HFF-Myc (cell line): ENCODE measurements around the gene ARMC2.

Experiments
- DNase-seq: peaks from one replicate; pipeline ENCODE4 v3.0.0-alpha.2; 2011; ENCODE audit warnings: low read depth; ENCODE audit errors: extremely low read depth
- H3K4me3 ChIP-seq: replicated peaks from 2 replicates; pipeline ENCODE4 v1.5.1; 2011; ENCODE audit warnings: low read depth, mild to moderate bottlenecking, control low read depth, low read length
- CTCF ChIP-seq: IDR thresholded peaks from 2 replicates; pipeline ENCODE4 v1.5.1; 2012; ENCODE audit warnings: mild to moderate bottlenecking, low read depth, low read length, control low read depth; ENCODE audit errors: missing control alignments

The ARMC2 gene

GRCh38 chr6:108904741-108905140 is 56.5 kb downstream of the ARMC2 start:
- DNase-seq: no peak

GRCh38 chr6:108914235-108915022 is 66.2 kb downstream of the ARMC2 start:
- peak; percentile 74 for TF ChIP-seq CTCF
- DNase-seq: no peak
- H3K4me3 ChIP-seq: no peak overlapping the region

More at GRCh38 chr6:108904741-108905140, 56.5 kb downstream of the ARMC2 start:
- H3K4me3 ChIP-seq: no peak overlapping the region
- TF ChIP-seq CTCF: no peak

- no peak overlapping the region for H3K4me3 ChIP-seq
- DNase-seq: no peak
- no peak for TF ChIP-seq CTCF
These were observed 67.0 kb downstream of the ARMC2 start for GRCh38 chr6:108915258-108915657.

GRCh38 chr6:108916026-108916686 is 67.9 kb downstream of the ARMC2 start:
- no peak for DNase-seq
- no peak for TF ChIP-seq CTCF
- H3K4me3 ChIP-seq: no peak overlapping the region

GRCh38 chr6:108920751-108921150 is 72.5 kb downstream of the ARMC2 start:
- no peak for TF ChIP-seq CTCF

GRCh38 chr6:108921547-108922361 is 73.5 kb downstream of the ARMC2 start:
- no peak for DNase-seq
- TF ChIP-seq CTCF: no peak

More at GRCh38 chr6:108920751-108921150, 72.5 kb downstream of the ARMC2 start:
- no peak for DNase-seq
- H3K4me3 ChIP-seq: no peak overlapping the region

More at GRCh38 chr6:108921547-108922361, 73.5 kb downstream of the ARMC2 start:
- H3K4me3 ChIP-seq: no peak overlapping the region
